GM19463 (cell line): Measurements from ENCODE around the gene HSD3B2.
"Not testable (repeated sequence)": the region's sequence is repeated elsewhere in the genome, so short reads cannot be mapped to it uniquely, and the experiment has no call there.

Experiments
- ATAC-seq: cut with Tn5 transposase; IDR thresholded peaks from one replicate; pipeline ENCODE4 v1.9.1; 2021; ENCODE audit warnings: mild to moderate bottlenecking, moderate library complexity; ENCODE audit not compliant: unreplicated experiment

Gene HSD3B2

GRCh38 chr1:119414950-119415349, at the start of gene HSD3B2:
Gene HSD3B2 (plus strand): TSS chr1:119415150. CDS start chr1:119415420, 270 bp downstream.
- no peak for ATAC-seq

GRCh38 chr1:119366424-119366823, 48.5 kb upstream of the HSD3B2 start:
- ATAC-seq, result peak; percentile 86

DNA sequence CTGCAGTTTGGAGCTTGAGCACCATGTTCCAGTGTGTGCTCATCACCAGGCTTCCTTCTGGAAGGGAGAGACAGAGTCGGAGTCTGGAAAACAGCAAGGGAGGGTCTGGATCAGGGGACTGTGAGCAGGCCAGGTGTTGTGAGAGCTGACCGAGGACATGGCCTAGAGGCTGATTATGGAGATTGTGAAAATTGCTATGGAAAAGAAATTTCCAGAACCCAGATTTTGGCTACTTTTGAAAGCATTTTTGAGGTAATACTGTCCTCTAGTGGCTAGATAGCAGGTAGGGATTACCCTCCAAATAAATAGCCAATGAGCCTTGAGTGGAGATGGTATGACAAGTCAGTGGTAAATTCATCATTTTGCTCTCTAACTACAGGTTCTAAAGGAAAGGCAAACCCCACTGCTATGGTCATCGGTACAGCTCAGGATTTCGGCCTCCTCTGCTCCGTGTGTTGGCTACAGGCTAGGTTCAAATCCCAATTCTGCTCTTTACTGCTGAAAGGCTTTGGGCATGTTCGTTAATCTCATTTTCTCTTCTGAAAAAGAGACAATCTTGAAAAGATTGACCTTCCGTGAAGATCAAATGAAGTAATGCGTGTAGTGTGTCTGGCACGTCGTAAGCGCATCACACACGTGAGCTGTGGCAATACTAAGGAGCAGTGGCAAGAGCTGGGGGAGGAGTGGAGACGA, 47.4 kb upstream of the HSD3B2 start:
- no peak for ATAC-seq

DNA sequence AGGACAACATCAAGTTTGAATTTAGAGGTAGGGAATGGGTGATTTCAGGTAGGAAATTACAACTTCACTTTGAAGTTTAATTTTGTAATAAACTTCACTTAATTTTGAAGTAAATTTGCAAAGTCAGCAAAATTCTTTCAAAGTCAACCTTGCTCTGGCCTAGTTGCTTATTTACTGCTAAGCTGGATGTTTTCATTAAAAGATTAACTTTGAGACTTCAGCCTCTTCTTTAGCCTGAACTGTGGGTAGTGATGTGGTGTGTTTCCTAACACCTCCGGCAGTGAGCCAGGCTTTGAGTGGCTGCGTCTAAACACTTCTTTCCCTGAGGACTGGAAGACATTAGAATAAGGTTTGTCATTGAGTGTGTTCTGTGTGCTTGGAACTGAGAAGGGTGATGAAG, 46.4 kb upstream of the HSD3B2 start, which contains the start of gene HAO2:
TSS of gene HAO2 (plus strand) at position 232 of the 400 bp plus-strand sequence. CDS start 12,301 bp downstream, outside the sequence.
- ATAC-seq, result no peak

DNA sequence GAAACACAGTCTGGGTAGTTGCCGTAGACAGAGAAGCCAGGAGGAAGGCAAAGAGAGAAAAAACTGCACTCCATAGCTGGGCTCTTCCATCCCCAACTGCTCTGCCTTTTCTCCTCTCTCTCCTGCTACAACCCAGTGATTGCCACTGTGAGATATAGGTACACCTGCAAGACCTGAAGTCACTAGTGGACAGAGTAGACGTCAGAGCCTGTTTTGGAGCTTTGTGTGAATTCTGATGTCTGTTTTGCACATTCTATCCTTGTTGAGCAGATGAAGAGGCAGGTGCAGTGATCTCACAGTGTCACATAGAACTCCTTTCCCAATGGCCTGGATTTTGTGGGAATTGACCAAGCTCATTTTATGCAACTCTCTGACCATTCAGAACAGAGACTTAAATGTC, 44.2 kb upstream of the HSD3B2 start:
- no peak for ATAC-seq

DNA sequence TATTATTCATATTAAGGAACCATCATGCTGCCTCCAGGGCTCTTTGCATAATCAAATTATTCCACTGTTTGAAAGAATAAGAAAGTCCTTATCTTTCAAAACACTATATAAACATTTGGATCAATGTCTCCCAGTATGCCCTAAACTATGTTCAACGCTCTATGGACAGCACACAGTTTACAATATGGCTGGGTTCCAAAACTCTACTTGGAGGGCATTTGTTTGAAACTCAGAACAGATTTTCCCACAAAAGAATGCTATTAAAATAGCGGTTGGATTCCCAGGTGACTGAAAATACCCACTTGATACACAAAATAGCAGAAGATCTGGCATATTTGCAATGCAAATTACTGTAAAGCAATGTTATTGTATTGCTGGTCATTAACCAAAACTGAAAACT, 43.1 kb upstream of the HSD3B2 start:
- no peak for ATAC-seq

DNA sequence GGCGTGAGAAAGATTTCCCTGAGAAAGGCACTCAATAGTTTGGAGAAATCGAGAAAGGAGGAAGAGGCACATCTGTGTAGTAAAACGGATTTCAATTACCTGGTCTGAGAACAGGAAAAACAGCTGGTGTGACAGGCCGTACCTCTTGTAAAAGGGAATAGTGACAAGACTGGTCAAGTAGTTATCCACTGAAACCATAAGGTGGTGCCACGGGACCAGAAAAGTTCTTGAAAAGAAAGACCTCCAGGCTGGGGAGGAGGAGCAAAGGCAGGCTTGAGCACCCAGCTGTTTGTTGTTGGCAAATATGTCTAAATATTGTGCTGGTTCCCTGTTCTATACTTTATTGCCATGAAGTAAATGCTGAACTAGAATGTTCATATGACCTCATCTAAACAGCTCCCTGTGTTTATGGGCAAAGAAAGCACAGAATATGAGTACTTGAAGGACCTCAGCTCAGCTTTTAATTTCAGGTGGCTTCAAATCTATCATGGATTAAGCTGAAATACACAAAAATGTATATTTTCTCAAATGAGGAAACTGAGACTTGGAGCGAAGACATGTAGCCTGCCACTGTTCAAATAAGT, 42.4 kb upstream of the HSD3B2 start:
- ATAC-seq, result peak; percentile 71

GRCh38 chr1:119373465-119373864, 41.5 kb upstream of the HSD3B2 start:
- no peak for ATAC-seq

- no peak for ATAC-seq
Observed at GRCh38 chr1:119374208-119374874, 40.6 kb upstream of the HSD3B2 start.

- ATAC-seq, result no peak
Observed at GRCh38 chr1:119375366-119375765, 39.6 kb upstream of the HSD3B2 start.

DNA sequence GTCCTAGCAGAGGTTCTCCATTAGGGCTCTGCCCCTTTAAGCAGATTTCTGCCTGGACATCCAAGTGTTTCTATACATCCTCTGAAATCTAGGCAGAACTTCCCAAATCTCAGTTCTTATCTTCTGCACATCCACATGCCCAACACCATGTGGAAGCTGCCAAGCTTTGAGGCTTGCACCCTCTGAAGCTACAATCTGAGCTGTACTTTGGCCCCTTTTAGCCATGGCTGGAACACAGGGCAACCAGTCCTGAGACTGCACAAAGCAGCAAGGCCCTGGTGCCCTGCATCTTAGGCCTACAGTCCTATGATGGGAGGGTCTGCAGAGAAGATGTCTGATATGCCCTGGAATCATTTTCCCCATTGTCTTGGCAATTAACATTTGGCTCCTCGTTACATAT, 38.4 kb upstream of the HSD3B2 start:
- no peak for ATAC-seq

DNA sequence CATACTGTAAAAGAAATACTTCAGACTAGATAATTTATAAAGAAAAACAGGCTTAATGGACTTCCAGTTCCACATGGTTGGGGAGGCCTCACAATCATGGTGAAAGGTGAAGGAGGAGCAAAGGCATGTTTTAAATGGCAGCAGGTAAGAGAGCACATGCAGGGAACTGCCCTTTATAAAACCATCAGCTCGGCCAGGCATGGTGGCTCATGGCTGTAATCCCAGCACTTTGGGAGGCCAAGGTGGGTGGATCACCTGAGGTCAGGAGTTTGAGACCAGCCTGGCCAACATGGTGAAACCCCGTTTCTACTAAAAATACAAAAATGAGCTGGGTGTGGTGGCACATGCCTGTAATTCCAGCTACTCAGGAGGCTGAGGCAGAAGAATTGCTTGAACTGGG, 37.4 kb upstream of the HSD3B2 start:
- ATAC-seq, result not testable (repeated sequence)

GRCh38 chr1:119379117-119379516, 35.8 kb upstream of the HSD3B2 start:
- no peak for ATAC-seq

- no peak for ATAC-seq
Observed at GRCh38 chr1:119380304-119380703, 34.6 kb upstream of the HSD3B2 start.

DNA sequence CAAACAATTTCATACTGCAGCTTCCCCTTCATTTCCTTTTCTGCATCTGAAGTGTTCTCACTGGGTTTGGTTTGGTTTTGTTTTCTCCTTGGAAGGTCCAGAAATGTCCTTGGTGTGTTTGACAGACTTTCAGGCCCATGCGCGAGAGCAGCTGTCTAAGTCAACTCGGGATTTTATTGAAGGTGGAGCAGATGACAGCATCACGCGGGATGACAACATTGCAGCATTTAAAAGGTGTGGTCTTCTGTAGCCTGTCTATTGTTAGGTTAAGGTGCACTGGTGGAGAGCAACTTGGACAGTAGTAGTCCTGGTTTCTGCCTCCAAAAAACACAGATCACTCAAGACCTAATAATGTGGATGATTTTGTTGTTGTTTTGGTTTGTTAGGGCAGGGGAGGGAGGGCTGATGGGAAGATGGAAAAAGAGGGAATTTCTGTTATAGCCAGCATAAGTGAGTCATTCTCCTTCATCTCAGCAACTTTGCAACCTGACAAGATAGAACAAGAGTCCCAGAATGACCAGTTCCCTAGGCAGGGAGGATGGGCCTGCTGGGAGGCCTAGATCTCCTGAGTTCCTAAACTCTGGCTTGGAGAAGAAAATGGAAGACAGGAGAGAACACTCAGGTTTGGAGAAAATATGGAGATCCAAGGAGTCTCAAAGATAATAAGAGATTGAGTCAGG, 33.8 kb upstream of the HSD3B2 start:
- ATAC-seq, result no peak

GRCh38 chr1:119384591-119384990, 30.4 kb upstream of the HSD3B2 start:
- ATAC-seq, result no peak

- ATAC-seq, result no peak
Observed at GRCh38 chr1:119385650-119386049, 29.3 kb upstream of the HSD3B2 start.

DNA sequence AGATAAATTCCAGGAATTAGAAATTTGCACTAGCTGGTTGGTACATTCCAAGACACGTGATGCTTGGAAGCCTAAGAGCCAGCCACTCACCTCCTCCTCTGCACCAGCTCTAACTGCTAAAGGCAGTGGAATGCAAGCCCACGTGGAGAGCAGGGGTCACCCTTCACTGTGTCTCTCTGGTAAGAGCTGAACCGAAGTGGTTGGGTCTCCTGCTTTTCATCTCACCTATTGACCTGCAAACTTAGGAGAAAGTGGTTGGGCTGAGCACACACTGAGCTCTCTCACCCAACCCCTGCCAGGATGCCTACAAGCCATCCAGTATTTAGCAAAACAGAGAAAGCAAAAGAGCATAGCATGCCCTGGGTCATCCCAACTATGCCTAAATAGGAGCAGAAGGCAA, 27.1 kb upstream of the HSD3B2 start:
- no peak for ATAC-seq

DNA sequence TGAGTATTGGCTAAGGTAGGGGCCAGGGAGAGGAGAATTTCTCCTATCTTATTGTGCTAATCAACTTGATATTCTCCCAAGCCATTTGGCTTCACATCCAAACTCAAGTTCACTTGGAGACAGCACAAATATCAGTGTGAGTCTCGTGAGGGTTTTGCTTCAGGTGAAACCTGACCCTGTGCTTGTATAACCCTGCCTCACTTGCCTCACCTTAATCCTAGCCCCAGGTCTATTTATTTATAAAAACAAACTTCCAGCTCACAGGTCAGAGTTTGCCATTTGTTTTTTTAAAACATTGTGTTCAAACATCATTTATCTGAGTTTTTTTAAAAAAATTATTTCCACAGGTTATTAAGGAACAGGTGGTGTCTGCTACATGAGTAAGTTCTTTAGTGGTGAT, 26.5 kb upstream of the HSD3B2 start:
- ATAC-seq, result no peak

DNA sequence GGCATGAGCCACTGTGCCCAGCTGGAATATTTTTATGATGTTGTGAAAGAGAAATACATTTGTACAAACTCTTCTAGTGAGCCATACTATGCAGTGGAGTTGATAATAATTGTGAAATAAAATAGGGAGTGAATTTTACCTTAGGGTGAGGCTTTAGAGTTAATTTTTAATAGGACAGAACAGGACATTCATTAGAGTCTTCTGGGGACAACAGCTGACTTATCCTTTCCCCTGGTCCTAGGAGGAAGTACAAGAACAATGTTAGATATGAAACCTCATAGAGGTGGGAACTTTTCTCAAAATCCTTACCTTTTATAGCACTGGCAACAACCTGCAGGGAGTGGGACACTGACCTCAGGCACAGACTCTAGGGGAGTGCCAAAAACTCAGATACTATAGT, 24.4 kb upstream of the HSD3B2 start:
- ATAC-seq, result no peak

- ATAC-seq, result no peak
Observed at GRCh38 chr1:119391749-119392148, 23.2 kb upstream of the HSD3B2 start.

GRCh38 chr1:119394085-119394484, 20.9 kb upstream of the HSD3B2 start:
- ATAC-seq, result no peak
